ENCODE results near the gene HCRT. TPM values are rescaled to one million over a fixed set of nuclear protein-coding genes. Genes with fewer than 3 reads are reported as not detected.

The HCRT gene
- total and polyA plus RNA-seq, 2 of the 4 experiments (the other 2 are of a cell fraction), result not detected

- Histone ChIP-seq H3K4me2 (ENCODE audit: low read depth, low read length) (no peak overlapping the region), H3K79me1 (ENCODE audit: low read depth in 1 of 2, low read length in 2 of 2) (no peaks in the 10 kb centered on the region), H3K27ac (ENCODE audit: insufficient read depth, low read length) (no peak overlapping the region), H3K9ac (ENCODE audit: low read depth, low read length) (no peak overlapping the region), H3K4me3 (ENCODE audit: insufficient read depth, low read depth, low read length) (no peak overlapping the region), H3K4ac (ENCODE audit: low read depth, low read length) (no peak overlapping the region), H4K5ac (ENCODE audit: low read depth, low read length) (no peak overlapping the region), H2AFZ (replicated peaks; ENCODE audit: low read length, poor library complexity) (no peak overlapping the region), H2BK5ac (ENCODE audit: low read depth, low read length, poor library complexity, severe bottlenecking) (no peak overlapping the region), H3K23ac (ENCODE audit: low read depth, low read length) (no peak overlapping the region), H4K8ac (ENCODE audit: low read depth in 2 of 2, low read length in 2 of 2) (no peak overlapping the region), H3K36me3 (ENCODE audit: control insufficient read depth, insufficient read depth, low read length) (no peaks in the 10 kb centered on the region), H2AK5ac (ENCODE audit: low read depth, low read length) (no peak overlapping the region), H3K4me1 (ENCODE audit: control insufficient read depth, insufficient read depth, low read length) (no peaks in the 10 kb centered on the region; the same call in 1 of the 2 replicates), H2BK120ac (ENCODE audit: low read depth, low read length) (no peak overlapping the region), H3K56ac (ENCODE audit: extremely low read depth, insufficient read depth, low read length) (no peak overlapping the region), H3K9me3 (ENCODE audit: control insufficient read depth, insufficient read depth, low read length) (no peaks in the 10 kb centered on the region), H4K91ac (ENCODE audit: insufficient read depth, low read depth, low read length) (no peak overlapping the region), H4K20me1 (ENCODE audit: insufficient read depth, low read length) (no peaks in the 10 kb centered on the region), H2BK20ac (ENCODE audit: low read depth, low read length) (no peak overlapping the region), H3K9me1 (ENCODE audit: insufficient read depth, low read length) (0 out of 2 replicates have a peak, but pooled peaks cover 3% of the 10 kb centered on the region), H3K27me3 (ENCODE audit: control insufficient read depth, insufficient read depth, low read length) (peaks cover 14% of the 10 kb centered on the region), H3K18ac (ENCODE audit: low read depth, low read length) (no peak overlapping the region), H2AK9ac (replicated peaks; ENCODE audit: low read depth, low read length, poor library complexity) (no peak overlapping the region), H2BK15ac (ENCODE audit: low read depth, low read length) (no peak overlapping the region), H3K14ac (replicated peaks; ENCODE audit: low read depth, low read length) (no peak overlapping the region)
- no peak for ATAC-seq (ENCODE audit: low read depth)
- TF ChIP-seq SMC3 (IDR thresholded peaks at IDR 0.05; ENCODE audit: low read depth, low read length), result no peak
- no peak for TF ChIP-seq CEBPB (IDR thresholded peaks at IDR 0.05; ENCODE audit: low read depth, low read length)
- no peak for TF ChIP-seq ELK1 (IDR thresholded peaks at IDR 0.05; ENCODE audit: borderline replicate concordance, low read depth, low read length)
- no peak for TF ChIP-seq MAFK (IDR thresholded peaks at IDR 0.05; ENCODE audit: low read depth, low read length)
- no peak for TF ChIP-seq RAD21 (IDR thresholded peaks at IDR 0.05; ENCODE audit: low read length)
- no peak for TF ChIP-seq NFE2L2 (IDR thresholded peaks at IDR 0.05; ENCODE audit: low read depth, low read length)
- no peak for TF ChIP-seq USF2 (IDR thresholded peaks at IDR 0.05; ENCODE audit: low read depth, low read length)
- no peak for TF ChIP-seq FOS (IDR thresholded peaks at IDR 0.05; ENCODE audit: low read depth, low read length)
- no peak for TF ChIP-seq CHD1 (IDR thresholded peaks at IDR 0.05; ENCODE audit: low read depth, low read length)
- no peak for TF ChIP-seq RFX5 (IDR thresholded peaks at IDR 0.05; ENCODE audit: low read depth, low read length)
- no peak for TF ChIP-seq MXI1 (IDR thresholded peaks at IDR 0.05; ENCODE audit: borderline replicate concordance, low read depth, low read length)
- no peak for TF ChIP-seq RCOR1 (IDR thresholded peaks at IDR 0.05; ENCODE audit: insufficient replicate concordance, low read length)
- no peak for TF ChIP-seq POLR2A (IDR thresholded peaks at IDR 0.05; ENCODE audit: low read depth, low read length)
- no peak for TF ChIP-seq CTCF (conservative IDR thresholded peaks at IDR 0.05; ENCODE audit: low read depth, low read length)
- no peak for TF ChIP-seq MAZ (IDR thresholded peaks at IDR 0.05; ENCODE audit: borderline replicate concordance, low read depth, low read length)
- TF ChIP-seq BHLHE40 (IDR thresholded peaks at IDR 0.05; ENCODE audit: low read depth, low read length), result no peak
- no peak for DNase-seq
- ChIA-PET CTCF (no interaction called here), POLR2A (ENCODE audit: unreplicated experiment) (no interaction called here)
- dilution Hi-C loops (cut with HindIII; ENCODE audit: low sequenced_read_pairs, unreplicated experiment) (no loop called here), in situ Hi-C loops (cut with MboI; ENCODE audit: low sequenced_read_pairs) (no loop called here), intact Hi-C loops (cut with micrococcal nuclease) (no loop called here)
- no TSS peak for BruUV-seq (replicated peaks)
- 73% methylated on average over 2 of the region's 6 CpGs; no CpG with 5 or more reads in 1 of the 2 experiments for WGBS, 2 experiments (ENCODE audit: extremely low coverage in 2 of 2, insufficient read length in 1 of 2)
Measured at GRCh38 chr17:42165751-42166150, 19.5 kb downstream of the HCRT start.

Measured in IMR-90 (cell line).